Articular chondrocyte of knee joint (primary cell): ENCODE data around the gene YBX1. TPM values are rescaled to one million over a fixed set of nuclear protein-coding genes. Genes with fewer than 3 reads are reported as not detected.

ENCODE experiments used
- total RNA-seq: library from RNA; depleted of rRNA; stranded (reverse); fragments of >200 nt; gene quantifications from 2 replicates; pipeline ENCODE4 v1.2.3, GENCODE V29; 2012

The YBX1 gene
- 669 and 745 TPM in 2 replicates for total RNA-seq

GRCh38 chr1:42681741-42682483, at the start of gene YBX1:
TSS of gene YBX1 (plus strand) at chr1:42682418. CDS start at chr1:42682566, 148 bp downstream.

GRCh38 chr1:42657981-42658876, 24.0 kb upstream of the YBX1 start, which contains the start of gene PPIH:
TSS of gene PPIH (plus strand) at chr1:42658423. CDS start at chr1:42658447, 24 bp downstream.

GRCh38 chr1:42739753-42740700, 57.8 kb downstream of the YBX1 start, which contains the start of gene CLDN19:
TSS of gene CLDN19 (minus strand) at chr1:42740236. CDS start at chr1:42740063, 173 bp downstream.

Other genes starting within 250 kb of the YBX1 start
- 1.4 and 2.2 TPM in 2 replicates for gene ZMYND12, start 226.4 kb upstream of the YBX1 start, total RNA-seq
- gene PPCS, start 225.9 kb upstream of the YBX1 start, total RNA-seq, result 49.5 and 61.9 TPM in 2 replicates
- gene CCDC30, start 219.1 kb upstream of the YBX1 start, total RNA-seq, result 2.6 and 3.4 TPM in 2 replicates
- gene PPIH, start 24.0 kb upstream of the YBX1 start, total RNA-seq, result 23.3 and 25.3 TPM in 2 replicates
- not detected in 2 replicates for gene CLDN19, start 57.8 kb downstream of the YBX1 start, total RNA-seq
- gene P3H1, start 84.6 kb downstream of the YBX1 start, total RNA-seq, result 132 and 138 TPM in 2 replicates
- 6.4 and 7.0 TPM in 2 replicates for gene C1orf50, start 84.8 kb downstream of the YBX1 start, total RNA-seq
- 0.11 TPM in 1 of 2 replicates, not detected in the other for gene TMEM269, start 102.6 kb downstream of the YBX1 start, total RNA-seq
- gene ERMAP, start 134.7 kb downstream of the YBX1 start, total RNA-seq, result 25.2 and 25.7 TPM in 2 replicates
- gene SVBP, start 135.0 kb downstream of the YBX1 start, total RNA-seq, result 20.3 and 26.3 TPM in 2 replicates
- 7.3 and 10.3 TPM in 2 replicates for gene ZNF691, start 164.2 kb downstream of the YBX1 start, total RNA-seq